Suprapubic skin (tissue), 4 donors: ENCODE data around the gene HOXC6. TPM values are rescaled to one million over a fixed set of nuclear protein-coding genes. Genes with fewer than 3 reads are reported as not detected.

ENCODE experiments used
- DNase-seq, 2 donors: peaks; one replicate each; pipeline ENCODE4 v3.0.0-alpha.2; 2019; ENCODE audit warnings: low spot score in 2 of 2
- H3K27ac ChIP-seq: fragments of 200-600 bp; sonication (generic); one replicate; pipeline ENCODE4 v1.5.1; 2019
- H3K27me3 ChIP-seq: fragments of 200-600 bp; sonication (generic); one replicate; pipeline ENCODE4 v1.5.1; 2019
- H3K36me3 ChIP-seq: fragments of 200-600 bp; sonication (generic); one replicate; pipeline ENCODE4 v1.5.1; 2019
- H3K4me1 ChIP-seq: fragments of 200-600 bp; sonication (generic); one replicate; pipeline ENCODE4 v1.5.1; 2019
- H3K4me3 ChIP-seq: fragments of 200-600 bp; sonication (generic); one replicate; pipeline ENCODE4 v1.5.1; 2019; ENCODE audit warnings: mild to moderate bottlenecking
- H3K9me3 ChIP-seq: fragments of 200-600 bp; sonication (generic); one replicate; pipeline ENCODE4 v1.5.1; 2019
- EP300 ChIP-seq: sonication (generic); formaldehyde crosslinking; IDR thresholded peaks from one replicate; pipeline ENCODE4 v1.6.1; 2017; ENCODE audit warnings: antibody characterized with exemption
- POLR2A ChIP-seq, 2 donors: fragments of 450-650 bp; IDR thresholded peaks; one replicate each; pipeline ENCODE4 v1.6.1; 2017; ENCODE audit warnings: antibody characterized with exemption in 2 of 2, mild to moderate bottlenecking in 2 of 2, moderate library complexity in 2 of 2
- POLR2AphosphoS5 ChIP-seq, 3 donors: sonication (generic); formaldehyde crosslinking; IDR thresholded peaks; one replicate each; pipeline ENCODE4 v1.6.1; 2017; ENCODE audit warnings: antibody characterized with exemption in 3 of 3
- WGBS: methylation state at CpG from one replicate; pipeline ENCODE4 v1.1.5; 2018; 5-methylcytosine and 5-hydroxymethylcytosine counted together
- total RNA-seq, 4 donors: library from RNA; depleted of rRNA; stranded (reverse); fragments of >200 nt; gene quantifications; one replicate each; pipeline ENCODE4 v1.1.0, GENCODE V29; 2016
- TF ChIP-seq, protein P1 (sequence below), 2 donors: fragments of 200-600 bp in 1 of 2; fragments of 450-650 bp in 1 of 2; sonication (generic) in 1 of 2; IDR thresholded peaks; one replicate each; pipeline ENCODE4 v1.5.1; 2016 to 2019; ENCODE audit warnings: antibody characterized with exemption in 2 of 2, mild to moderate bottlenecking in 1 of 2, moderate library complexity in 1 of 2

HOXC6 gene
- total RNA-seq, 4 donors from 2014 or later: 0.98 to 6.2 (median 2.4) TPM

- H3K27ac ChIP-seq: peak overlapping the region; percentile 98
- 21% methylated on average over 8 of the region's 8 CpGs for WGBS
- H3K36me3 ChIP-seq: no peaks in the 10 kb centered on the region
- peaks cover 92% of the 10 kb centered on the region for H3K4me1 ChIP-seq
- peak in 1 of 3 donors; percentile 31 for TF ChIP-seq POLR2AphosphoS5 (IDR thresholded peaks at IDR 0.05)
- peak in 1 of 2 donors; percentile 38 for TF ChIP-seq POLR2A (IDR thresholded peaks at IDR 0.05)
- TF ChIP-seq EP300: no peak
- TF ChIP-seq, protein P1, sequence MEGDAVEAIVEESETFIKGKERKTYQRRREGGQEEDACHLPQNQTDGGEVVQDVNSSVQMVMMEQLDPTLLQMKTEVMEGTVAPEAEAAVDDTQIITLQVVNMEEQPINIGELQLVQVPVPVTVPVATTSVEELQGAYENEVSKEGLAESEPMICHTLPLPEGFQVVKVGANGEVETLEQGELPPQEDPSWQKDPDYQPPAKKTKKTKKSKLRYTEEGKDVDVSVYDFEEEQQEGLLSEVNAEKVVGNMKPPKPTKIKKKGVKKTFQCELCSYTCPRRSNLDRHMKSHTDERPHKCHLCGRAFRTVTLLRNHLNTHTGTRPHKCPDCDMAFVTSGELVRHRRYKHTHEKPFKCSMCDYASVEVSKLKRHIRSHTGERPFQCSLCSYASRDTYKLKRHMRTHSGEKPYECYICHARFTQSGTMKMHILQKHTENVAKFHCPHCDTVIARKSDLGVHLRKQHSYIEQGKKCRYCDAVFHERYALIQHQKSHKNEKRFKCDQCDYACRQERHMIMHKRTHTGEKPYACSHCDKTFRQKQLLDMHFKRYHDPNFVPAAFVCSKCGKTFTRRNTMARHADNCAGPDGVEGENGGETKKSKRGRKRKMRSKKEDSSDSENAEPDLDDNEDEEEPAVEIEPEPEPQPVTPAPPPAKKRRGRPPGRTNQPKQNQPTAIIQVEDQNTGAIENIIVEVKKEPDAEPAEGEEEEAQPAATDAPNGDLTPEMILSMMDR (IDR thresholded peaks at IDR 0.05): no peak
- H3K4me3 ChIP-seq: peak overlapping the region; percentile 37
- DNase-seq: peak in 1 of 2 donors; percentile 78
- no peaks in the 10 kb centered on the region for H3K9me3 ChIP-seq
- peaks cover 27% of the 10 kb centered on the region for H3K27me3 ChIP-seq
These were observed 37.2 kb upstream of the HOXC6 start for GRCh38 chr12:53991077-53991460.

GRCh38 chr12:53992377-53992889 is 35.8 kb upstream of the HOXC6 start:
- Histone ChIP-seq H3K9me3 (no peaks in the 10 kb centered on the region), H3K27ac (peak overlapping the region; percentile 98), H3K36me3 (no peaks in the 10 kb centered on the region), H3K4me1 (peaks cover 92% of the 10 kb centered on the region), H3K4me3 (no peak overlapping the region), H3K27me3 (peaks cover 22% of the 10 kb centered on the region)
- WGBS: 49% methylated on average over 7 of the region's 7 CpGs
- TF ChIP-seq POLR2A (IDR thresholded peaks at IDR 0.05) (no peak), EP300 (no peak), POLR2AphosphoS5 (IDR thresholded peaks at IDR 0.05) (no peak)
- TF ChIP-seq, protein P1 (IDR thresholded peaks at IDR 0.05): no peak
- no peak for DNase-seq

- 47% methylated on average over 17 of the region's 18 CpGs for WGBS
- peaks cover 17% of the 10 kb centered on the region for H3K27me3 ChIP-seq
- TF ChIP-seq POLR2AphosphoS5 (IDR thresholded peaks at IDR 0.05) (no peak), EP300 (no peak), POLR2A (IDR thresholded peaks at IDR 0.05) (no peak)
- TF ChIP-seq, protein P1 (IDR thresholded peaks at IDR 0.05): no peak
These were observed 34.9 kb upstream of the HOXC6 start for GRCh38 chr12:53993162-53994008.

GRCh38 chr12:53994009-53994263 is 34.3 kb upstream of the HOXC6 start:
- 10% methylated on average over 19 of the region's 19 CpGs for WGBS
- peak overlapping the region; percentile 67 for H3K4me3 ChIP-seq
- H3K9me3 ChIP-seq: no peaks in the 10 kb centered on the region
- H3K36me3 ChIP-seq: no peaks in the 10 kb centered on the region
- no peak for DNase-seq
- H3K27ac ChIP-seq: peak overlapping the region; percentile 98
- H3K4me1 ChIP-seq: peaks cover 92% of the 10 kb centered on the region
- TF ChIP-seq, protein P1 (IDR thresholded peaks at IDR 0.05): no peak
- TF ChIP-seq POLR2AphosphoS5 (IDR thresholded peaks at IDR 0.05): no peak
- TF ChIP-seq EP300: no peak
- TF ChIP-seq POLR2A (IDR thresholded peaks at IDR 0.05): no peak
- H3K27me3 ChIP-seq: peaks cover 15% of the 10 kb centered on the region

More at GRCh38 chr12:53993162-53994008, 34.9 kb upstream of the HOXC6 start:
- H3K27ac ChIP-seq: peak overlapping the region; percentile 98
- DNase-seq: no peak
- no peaks in the 10 kb centered on the region for H3K36me3 ChIP-seq
- H3K4me3 ChIP-seq: peak overlapping the region; percentile 67
- H3K4me1 ChIP-seq: peaks cover 92% of the 10 kb centered on the region
- H3K9me3 ChIP-seq: no peaks in the 10 kb centered on the region

GRCh38 chr12:53994264-53995001 is 33.8 kb upstream of the HOXC6 start:
- TF ChIP-seq POLR2AphosphoS5 (IDR thresholded peaks at IDR 0.05) (no peak), POLR2A (IDR thresholded peaks at IDR 0.05) (no peak), EP300 (no peak)
- TF ChIP-seq, protein P1 (IDR thresholded peaks at IDR 0.05): no peak
- H3K4me1 ChIP-seq: peaks cover 91% of the 10 kb centered on the region
- H3K27ac ChIP-seq: peak overlapping the region; percentile 98
- no peak for DNase-seq
- H3K27me3 ChIP-seq: peaks cover 11% of the 10 kb centered on the region
- H3K36me3 ChIP-seq: no peaks in the 10 kb centered on the region
- peak overlapping the region; percentile 67 for H3K4me3 ChIP-seq
- H3K9me3 ChIP-seq: no peaks in the 10 kb centered on the region
- 3% methylated on average over 58 of the region's 60 CpGs for WGBS
